Effector CD8-positive, alpha-beta T cell (primary cell): ENCODE data around the gene FGD2.

Experiments
- DNase-seq: peaks from one replicate; lab custom pipeline; 2025; lab: John Stamatoyannopoulos, UW
- total RNA-seq, 4 experiments: gene quantifications; one replicate each; lab custom pipeline; 2026; lab: John Stamatoyannopoulos, UW

The FGD2 gene, protein sequence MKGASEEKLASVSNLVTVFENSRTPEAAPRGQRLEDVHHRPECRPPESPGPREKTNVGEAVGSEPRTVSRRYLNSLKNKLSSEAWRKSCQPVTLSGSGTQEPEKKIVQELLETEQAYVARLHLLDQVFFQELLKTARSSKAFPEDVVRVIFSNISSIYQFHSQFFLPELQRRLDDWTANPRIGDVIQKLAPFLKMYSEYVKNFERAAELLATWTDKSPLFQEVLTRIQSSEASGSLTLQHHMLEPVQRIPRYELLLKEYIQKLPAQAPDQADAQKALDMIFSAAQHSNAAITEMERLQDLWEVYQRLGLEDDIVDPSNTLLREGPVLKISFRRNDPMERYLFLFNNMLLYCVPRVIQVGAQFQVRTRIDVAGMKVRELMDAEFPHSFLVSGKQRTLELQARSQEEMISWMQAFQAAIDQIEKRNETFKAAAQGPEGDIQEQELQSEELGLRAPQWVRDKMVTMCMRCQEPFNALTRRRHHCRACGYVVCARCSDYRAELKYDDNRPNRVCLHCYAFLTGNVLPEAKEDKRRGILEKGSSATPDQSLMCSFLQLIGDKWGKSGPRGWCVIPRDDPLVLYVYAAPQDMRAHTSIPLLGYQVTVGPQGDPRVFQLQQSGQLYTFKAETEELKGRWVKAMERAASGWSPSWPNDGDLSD
- 0.73 to 2.5 (median 1.3) reads per million in 4 experiments for total RNA-seq

DNA sequence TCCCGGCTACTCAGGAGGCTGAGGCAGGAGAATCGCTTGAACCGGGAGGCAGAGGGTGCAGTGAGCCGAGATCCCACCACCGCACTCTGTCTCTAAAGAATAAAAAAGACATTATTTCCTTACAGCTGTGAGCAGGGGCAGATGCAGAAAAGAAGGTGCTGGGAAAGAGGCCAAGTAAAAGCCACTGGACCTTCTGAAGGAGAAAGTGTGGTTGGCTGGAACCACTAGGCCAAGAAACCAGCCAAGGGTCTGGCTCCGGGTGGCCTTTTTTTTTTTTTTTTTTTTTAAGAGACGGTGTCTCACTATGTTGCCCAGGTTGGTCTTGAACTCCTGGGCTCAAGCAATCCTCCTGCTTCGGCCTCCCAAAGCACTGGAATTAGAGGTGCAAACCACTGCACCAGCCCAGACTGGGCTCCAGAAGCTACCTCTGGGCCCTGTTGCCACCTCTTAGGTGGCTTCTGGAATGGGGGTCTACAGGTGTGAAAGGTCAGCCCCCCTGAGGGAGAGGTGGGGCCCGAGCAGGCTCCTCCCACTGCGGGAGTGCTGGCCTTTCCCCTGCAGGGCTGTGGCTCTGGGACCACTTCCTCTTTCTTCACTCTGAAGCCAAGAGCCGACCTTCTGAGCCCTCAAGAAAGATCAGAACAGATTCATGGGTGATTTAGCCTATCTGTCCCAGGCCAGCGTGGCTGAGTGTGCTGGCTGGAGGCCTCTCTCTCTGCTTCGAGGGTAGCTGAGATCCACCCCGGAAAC lies at the start of gene FGD2:
Gene FGD2, plus strand, starts transcription at position 595 of the 750 bp plus-strand sequence. CDS start 163 bp downstream, outside the sequence.
- DNase-seq, result no peak

DNA sequence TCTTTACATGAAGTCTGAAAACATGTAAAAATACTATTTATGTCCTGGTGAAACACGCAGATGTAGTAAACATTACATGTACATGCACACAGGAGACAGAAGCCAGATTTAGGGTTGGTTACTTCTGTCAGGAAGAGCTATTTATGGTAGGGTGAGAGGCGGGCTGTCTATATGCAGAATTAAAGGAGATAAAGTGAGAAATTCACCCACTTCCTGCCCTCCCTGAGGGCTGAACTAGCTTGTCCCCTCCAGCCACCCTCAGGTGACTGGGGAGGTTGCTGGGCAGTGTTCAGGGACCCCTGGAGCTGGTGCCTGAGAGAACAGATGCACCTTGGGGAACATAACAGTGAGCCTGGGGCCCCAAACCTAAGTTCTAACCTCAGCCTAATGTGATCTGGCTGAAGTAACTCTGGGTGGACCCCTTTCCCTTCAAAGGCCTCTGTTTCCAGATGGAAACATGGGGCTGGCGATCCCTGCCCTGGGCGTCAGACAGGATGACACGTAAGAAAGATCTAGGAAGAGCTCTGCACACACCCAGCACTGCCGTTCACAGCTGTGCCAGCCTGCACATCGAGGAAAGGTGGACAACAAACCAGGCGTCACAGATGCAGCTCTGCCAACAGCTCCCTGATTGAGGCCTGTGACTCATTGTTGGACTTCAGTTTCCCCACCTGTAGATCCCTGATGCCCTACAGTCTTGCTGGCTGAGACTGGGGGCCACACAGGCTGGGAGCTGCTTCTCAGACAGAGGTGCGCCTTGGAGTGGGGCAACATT lies 49.6 kb upstream of the FGD2 start:
- DNase-seq, result no peak

DNA sequence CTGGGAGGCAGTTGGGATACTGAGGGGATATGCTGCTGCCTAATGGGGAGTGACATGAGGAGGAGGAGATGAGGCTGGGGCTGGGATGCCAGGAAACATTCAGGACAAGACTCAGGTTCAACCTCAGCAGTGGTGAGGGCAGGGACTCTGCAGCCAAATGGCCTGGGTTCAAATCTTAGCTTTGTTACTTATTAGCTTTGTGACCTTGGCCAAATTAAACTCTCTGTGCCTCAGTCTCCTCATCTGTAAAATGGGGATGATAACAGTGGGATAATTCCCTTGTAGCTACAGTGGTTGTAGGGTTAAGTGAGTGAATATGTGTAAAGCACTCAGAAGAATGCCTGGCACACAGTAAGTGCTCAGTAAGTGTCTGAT lies 49.0 kb upstream of the FGD2 start:
- no peak for DNase-seq

DNA sequence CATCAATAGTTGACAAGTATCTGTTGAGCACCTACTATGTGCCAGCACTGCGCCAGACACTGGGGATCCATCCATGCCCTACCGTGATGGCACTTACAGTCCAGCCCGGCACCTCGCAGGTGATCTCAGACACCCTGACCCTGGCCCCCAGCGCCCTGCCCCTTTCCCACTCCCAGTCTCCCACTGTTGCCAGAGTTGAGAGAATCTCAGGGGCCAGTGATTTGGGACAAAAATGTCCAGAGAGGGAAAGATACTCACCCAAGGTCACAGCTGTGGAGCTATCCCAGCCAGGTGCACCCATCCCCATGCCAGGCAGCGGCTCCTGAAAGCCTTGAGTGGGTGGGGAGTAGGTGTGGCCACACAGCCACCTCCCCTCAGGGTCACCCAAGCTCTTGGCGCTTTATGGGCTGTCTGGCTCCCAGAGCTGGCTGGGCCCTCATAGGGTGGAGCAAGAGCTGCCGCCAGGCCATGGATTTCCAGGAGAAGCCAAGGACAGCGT lies 47.6 kb upstream of the FGD2 start:
- DNase-seq, result no peak

DNA sequence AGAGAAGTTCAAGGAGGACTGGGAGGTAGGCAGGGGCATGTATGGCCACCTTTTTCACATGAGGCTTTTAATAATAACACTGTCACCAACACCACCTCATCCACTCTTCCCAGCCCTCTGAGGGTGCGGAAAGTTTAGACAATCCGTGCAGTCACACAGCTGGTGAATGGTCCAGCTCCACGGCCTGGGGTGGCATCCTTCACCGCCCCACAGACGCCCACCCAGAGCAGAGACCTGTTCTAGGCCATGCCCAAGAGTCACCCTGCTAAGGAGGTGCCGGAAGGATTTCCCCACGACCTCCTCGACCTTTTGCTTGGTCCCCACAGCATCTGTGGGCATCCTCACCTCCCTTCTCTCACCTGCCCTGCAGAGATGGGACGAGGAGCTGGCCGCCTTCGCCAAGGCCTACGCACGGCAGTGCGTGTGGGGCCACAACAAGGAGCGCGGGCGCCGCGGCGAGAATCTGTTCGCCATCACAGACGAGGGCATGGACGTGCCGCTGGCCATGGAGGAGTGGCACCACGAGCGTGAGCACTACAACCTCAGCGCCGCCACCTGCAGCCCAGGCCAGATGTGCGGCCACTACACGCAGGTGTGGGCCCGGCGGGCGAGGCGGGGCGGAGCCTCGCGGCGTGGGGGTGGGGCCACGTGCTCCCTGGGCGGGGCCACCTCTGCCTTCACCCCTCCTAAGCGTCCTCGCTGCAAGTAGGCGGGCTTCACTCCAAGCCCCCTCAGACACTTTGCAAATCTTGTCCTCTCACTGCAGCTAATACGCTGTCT lies 46.5 kb upstream of the FGD2 start:
- DNase-seq, result no peak

DNA sequence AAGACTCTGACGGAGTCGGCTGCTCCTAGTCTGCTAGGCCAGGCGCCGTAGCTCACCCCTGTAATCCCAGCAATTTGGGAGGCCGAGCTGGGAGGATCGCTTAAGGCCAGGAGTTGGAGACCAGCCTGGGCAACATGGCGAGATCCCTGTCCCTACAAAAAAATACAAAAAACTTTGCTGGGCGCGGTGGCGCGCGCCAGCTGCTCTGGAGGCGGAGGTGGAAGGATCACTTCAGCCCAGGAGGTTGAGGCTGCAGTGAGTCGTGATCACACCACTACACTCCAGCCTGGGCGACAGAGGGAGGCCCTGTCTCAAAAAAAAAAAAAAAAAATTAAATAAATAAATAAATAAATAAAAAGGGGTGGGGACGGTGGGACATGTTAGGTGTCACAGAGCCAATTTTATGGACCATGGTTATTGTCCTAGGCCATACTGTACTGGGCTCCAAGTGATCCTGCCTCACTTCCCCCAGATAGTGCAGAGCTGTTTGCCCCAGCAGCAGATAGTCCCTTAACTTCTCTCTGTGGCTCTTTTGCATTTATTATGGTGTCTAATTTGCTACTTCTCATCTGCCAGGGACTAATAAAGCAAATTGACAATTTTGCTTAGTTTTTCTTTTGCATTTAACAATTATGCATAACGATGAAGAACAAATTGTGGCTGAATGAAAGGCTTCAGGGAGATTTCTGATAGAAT lies 45.8 kb upstream of the FGD2 start:
- DNase-seq, result no peak

DNA sequence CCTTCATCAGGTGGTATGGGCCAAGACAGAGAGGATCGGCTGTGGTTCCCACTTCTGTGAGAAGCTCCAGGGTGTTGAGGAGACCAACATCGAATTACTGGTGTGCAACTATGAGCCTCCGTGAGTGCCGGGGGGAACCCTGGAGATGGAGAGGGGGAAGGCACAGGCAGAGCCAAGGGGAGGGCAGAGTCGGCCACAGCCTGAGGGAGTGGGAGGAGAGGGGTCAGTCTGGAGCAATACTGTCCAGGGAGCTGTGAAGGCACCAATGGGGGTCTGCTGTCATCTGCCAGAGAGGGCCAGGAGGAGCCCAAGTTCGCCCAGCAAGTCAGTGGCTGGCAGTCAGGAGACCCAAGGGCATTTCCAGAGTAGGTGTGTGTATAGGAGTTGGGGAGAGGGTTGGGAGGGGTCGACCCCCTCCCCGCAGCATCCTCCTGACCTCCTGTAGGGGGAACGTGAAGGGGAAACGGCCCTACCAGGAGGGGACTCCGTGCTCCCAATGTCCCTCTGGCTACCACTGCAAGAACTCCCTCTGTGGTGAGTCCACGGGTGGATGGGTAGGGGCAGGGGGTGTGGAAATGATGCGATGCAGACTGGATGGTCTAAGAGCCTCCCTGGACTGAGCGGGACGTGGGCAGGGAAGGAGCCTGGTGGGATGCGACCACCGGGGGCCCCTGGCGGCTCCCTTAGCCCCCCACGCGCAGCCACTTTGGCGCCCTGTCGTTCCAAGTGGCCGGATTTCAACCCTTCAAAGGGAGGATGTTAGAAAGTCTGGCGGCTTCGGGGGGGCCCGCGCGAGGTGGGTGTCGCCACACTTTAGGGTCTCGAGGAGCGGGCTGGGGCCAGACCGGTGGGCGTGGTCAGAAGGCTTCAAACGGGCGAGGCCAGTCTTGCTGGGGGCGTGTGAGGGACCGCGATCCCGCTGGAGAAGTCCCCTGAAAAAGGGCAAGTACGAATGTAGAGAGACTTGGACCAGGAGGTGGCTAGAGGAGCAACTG lies 43.7 kb upstream of the FGD2 start:
- no peak for DNase-seq

DNA sequence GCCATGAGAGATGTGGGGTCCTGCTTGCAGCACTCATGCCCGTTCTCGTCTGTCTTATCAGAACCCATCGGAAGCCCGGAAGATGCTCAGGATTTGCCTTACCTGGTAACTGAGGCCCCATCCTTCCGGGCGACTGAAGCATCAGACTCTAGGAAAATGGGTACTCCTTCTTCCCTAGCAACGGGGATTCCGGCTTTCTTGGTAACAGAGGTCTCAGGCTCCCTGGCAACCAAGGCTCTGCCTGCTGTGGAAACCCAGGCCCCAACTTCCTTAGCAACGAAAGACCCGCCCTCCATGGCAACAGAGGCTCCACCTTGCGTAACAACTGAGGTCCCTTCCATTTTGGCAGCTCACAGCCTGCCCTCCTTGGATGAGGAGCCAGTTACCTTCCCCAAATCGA lies 42.6 kb upstream of the FGD2 start:
- peak; percentile 52 for DNase-seq

DNA sequence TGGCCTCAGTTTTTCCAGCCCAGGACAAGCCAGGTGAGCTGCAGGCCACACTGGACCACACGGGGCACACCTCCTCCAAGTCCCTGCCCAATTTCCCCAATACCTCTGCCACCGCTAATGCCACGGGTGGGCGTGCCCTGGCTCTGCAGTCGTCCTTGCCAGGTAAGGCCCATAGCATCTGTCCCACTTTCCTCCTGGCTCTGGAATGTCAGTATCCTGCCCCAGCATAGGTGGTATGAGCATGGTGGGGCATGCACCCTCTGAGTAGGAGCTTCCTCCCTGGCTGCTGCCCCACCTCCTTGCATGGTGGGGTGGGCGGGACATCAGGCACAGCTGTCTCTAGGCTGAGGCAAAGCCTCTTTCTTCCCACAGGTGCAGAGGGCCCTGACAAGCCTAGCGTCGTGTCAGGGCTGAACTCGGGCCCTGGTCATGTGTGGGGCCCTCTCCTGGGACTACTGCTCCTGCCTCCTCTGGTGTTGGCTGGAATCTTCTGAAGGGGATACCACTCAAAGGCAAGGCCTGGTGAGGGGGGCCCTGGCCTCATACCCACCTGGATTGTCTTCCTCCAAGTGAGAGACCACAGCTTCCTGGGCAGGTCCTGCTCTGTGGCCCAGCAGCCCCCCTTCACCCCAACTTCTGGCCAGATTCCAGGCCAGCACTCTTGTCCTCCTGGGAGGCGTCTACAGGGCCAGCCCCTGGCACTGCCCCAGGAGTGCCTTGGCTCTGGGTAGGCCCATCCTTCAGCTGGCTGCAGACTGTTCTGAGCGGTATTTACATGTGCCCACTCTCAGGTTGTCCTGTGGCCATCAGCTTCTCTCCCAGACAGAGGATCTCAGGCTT lies 41.8 kb upstream of the FGD2 start:
- DNase-seq, result no peak

DNA sequence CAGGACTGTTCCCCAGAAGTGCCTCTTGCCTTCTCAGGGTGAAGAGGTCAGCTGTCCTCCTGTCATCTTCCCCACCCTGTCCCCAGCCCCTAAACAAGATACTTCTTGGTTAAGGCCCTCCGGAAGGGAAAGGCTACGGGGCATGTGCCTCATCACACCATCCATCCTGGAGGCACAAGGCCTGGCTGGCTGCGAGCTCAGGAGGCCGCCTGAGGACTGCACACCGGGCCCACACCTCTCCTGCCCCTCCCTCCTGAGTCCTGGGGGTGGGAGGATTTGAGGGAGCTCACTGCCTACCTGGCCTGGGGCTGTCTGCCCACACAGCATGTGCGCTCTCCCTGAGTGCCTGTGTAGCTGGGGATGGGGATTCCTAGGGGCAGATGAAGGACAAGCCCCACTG lies 41.1 kb upstream of the FGD2 start:
- no peak for DNase-seq

DNA sequence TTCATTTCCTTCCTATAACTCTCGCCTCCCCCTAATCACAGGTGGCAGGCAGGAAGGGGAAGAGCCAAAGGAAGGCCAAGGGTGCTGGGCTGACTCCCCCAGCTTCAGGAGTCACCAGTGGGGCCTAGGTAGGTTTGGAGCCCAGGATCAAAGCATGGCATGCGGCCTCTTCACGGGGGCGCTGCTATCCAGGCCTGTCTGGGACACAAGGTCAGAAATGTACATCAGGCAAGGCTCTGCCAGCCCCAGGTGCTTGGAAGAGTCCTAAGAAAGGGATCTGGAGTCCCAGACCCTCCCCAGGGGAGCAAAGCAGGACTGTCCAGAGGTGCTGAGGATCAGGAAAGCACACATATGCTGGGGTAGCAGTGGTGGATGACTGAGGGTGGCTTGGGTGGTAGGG lies 40.5 kb upstream of the FGD2 start:
- no peak for DNase-seq

DNA sequence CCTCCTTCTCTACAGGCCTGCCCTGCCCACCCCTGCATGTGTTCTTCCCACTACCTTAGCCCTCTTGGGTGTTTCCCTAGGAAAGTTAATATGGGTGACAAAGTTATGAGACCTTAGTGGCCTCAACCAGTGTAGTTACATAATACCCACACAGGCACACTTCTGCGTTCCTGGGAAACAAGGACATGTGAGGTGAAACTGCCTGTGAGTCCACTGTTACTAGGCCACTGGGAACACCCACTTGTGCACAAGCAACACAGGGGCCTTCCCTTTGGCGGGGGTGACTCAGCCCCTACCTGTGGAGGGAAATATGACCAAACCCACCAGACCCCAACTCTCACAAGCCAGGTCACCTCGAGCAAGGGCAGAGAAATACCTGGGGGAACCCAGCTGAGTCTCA lies 38.2 kb upstream of the FGD2 start:
- DNase-seq, result no peak

DNA sequence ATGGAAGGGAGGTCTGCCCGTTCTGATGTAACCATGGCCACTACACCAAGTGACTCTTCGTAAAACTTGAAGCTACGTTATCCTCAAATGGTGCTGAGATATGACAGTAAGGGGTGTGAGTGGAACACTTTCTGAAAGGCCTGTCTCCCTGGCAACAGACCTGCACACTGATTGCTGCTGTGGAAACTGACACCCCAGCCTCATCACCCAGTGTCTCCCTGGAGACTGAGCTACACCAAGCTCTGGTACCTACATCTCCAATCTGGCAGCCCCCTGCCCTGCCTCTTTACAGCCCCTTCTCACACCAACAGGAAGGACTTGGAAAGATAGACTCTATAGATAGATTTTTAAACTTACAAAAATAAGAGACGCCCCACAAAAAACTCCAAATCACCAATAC lies 37.7 kb upstream of the FGD2 start:
- DNase-seq, result no peak

DNA sequence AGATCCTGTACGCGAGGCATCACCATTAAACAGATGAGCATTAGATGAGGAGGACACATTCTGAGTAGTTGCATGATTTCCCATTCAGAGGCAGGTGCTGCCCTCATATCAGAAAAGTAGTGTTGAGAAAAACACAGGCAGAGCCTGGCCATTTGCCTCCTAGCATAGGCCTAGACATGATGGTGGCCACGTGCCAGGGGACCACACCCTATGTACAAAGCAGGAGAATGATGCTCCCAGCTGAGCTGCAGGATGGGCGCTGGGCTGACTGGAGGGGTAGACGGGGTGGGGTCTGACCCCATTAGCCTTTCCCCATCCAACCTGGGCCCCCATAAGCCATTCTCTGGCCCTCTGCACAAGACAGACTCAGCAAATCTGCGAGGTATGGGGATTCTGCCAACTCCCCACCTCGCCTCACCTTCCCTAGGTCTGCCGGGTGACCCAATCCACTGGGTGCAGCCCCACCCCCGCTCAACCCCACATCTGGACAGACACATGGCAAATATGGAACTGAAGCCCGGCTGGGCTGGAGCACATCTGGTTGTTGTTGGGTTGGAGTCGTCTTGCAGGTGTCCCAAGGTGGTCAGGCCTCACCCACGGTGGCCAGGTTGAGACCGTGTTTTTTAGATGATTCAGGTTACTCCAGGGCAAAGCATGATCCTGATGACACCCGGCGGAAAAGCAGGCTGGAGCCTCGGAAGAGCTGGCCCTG lies 37.0 kb upstream of the FGD2 start:
- DNase-seq, result no peak

DNA sequence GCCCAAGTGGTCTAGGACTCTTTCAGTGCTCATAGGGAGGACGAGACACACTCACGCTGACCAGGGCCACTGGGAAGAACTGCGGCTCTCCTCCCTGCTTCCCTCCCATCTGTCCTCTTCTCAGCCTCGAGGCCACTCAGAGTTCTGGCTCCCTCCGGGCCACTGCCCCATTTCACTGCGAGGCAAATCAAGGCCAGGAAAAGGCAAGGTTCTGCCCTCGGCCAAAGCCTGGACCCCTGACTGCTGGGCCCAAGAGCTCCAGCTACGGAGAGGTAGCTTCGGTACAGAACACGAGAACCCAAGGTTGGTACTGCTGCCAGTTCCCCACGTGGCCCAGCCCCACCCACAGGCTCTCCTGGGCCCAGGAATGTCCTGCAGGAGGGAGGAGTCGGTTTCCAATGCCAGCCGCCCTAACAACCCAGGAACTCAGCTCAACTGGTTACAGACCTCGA lies 36.2 kb upstream of the FGD2 start:
- no peak for DNase-seq

DNA sequence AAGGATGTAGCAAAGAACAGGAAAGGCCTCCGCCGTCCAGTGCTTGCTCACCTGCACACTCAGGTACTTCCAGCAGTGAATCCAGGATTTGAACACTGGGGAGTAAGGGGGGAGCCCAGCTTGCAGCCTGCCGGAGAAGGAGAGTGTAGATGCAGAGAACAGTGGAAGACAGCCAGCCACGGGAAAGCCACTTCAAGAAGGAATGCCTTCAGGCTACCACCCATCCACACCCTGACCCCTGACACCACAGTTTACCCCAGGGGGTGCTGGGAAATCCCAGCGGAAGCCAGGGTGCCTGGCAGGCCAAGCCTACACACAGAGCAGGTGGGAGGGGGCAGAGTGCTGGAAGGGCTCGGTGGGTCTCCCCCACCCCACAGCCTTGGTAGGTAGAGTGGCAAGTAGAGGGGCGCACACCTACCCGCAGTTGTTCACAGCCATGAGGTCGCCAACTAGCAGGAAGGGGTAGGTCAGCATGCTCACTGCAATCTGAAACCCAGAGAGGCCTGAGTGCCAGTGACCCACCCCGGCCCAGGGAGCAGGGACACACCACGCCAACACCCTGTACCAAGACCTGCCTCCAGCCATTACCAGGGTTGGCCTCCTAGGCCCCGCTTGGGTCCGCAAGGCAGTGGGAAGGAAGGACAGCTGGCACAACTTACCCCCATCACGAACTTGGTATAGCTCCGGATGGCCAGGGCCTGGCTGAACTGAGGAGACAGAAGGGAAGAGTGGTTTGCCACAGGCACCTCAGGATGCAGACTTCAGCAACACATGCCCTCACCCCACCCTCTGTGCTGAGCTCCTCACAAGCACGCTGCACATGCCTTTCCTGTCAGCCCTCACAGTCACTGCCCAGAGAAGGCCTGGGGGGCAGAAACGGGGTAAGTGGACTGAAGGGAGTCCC lies 35.2 kb upstream of the FGD2 start:
- no peak for DNase-seq
